Melanocyte of skin (primary cell): Measurements from ENCODE around the gene ATP5MC3. TPM values are rescaled to one million over a fixed set of nuclear protein-coding genes. Genes with fewer than 3 reads are reported as not detected.

ENCODE experiments used
- small RNA-seq, 2 donors: library from RNA; depleted of rRNA; stranded (forward); fragments of <200 nt; gene quantifications; one replicate each; pipeline ENCODE3, GENCODE V24; 2012
- total RNA-seq, 2 donors: library from RNA; depleted of rRNA; stranded (reverse); fragments of >200 nt; gene quantifications; 2 replicates each; pipeline ENCODE4 v1.2.3, GENCODE V29; 2012

Gene ATP5MC3
- total RNA-seq: 100 to 1,000 TPM; 173 to 210 TPM

DNA sequence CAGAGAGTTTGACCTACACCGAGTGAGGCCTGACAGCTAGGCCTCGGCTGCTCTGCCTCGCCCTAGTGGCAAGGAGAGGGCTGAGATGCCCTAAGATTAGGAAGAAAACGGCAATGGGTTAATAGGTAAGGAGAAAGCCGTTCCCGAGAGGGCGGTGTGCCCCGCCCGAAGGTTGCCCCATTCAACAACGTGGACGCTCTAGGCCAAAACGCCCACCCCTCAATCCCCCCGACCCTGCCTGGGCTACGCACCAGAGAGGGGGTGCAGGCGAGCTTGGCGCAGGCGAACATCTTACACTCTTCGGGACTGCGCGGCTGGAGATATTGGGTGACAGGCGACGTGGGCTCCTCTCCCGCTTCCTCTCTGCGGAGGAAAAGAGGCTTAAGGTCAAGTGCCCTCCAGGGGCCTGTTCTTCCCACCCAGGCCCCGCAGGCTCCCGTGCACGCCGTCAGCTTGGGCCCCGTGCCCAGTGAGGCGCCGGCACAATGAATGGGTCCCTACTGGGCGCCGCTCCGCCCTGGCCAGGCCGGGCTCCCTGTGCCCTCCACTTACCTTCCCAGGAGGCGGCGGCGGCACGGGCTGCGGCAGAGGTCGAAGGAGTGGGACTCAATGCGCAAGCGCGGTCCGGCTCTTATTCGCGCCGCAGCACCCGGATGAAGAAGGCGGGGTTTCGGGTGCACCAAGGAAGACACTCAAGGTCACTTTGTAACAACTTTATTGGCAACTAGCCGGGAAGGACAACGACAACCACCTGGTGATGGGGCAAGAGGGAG, at the start of gene ATP5MC3:
ATP5MC3 (minus strand) TSS at position 607 of the 773 bp plus-strand sequence; CDS start at position 290, 317 bp downstream.

DNA sequence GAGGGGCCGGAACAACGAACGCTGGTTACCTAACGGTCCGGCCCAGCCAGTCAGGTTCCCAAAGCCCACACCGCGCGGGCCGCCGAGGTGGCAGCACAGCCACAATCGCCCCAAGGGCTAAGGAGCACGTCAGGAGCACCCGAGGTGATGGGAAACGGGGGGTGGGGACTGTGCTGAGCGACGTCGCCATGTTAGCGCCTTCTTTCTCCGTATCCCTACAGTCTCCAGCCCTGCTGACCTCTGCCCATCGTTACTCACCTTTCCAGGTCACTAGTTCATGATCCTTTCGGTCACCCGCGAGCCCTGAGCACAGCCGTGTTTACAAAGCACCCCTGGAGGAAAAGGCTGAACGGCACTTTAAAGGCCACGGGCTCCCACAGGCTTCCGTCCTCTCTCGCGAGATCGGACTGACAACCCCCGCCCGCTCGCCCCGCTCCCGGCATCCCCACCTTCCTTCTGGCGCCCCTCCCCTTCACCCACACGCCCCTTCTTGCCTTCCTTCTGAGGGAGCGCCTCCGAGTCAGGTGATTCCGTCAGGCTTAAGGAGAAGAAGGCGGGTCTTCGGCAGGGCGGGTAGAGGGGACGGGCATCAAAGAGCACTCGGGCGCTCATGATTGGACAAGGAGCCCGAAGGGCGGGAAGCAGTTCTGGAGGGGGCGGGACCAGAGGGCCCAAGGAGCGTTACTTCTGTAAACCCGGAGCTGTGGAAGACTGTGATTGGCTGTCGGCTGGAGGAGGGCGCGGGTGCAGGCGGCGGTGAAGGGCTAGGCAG, 13.5 kb downstream of the ATP5MC3 start, which contains the start of gene ATF2:
ATF2 (minus strand) TSS at position 412 of the 772 bp plus-strand sequence. CDS start 31,760 bp downstream, outside the sequence.

Small RNA genes lying within 50 kb of the gene (small RNA-seq; reads per million reads assigned to genes)
- 0 reads per million in 2 donors for gene MIR933

Other genes starting within 250 kb of the ATP5MC3 start
- gene CHN1, start 176.3 kb downstream of the ATP5MC3 start, total RNA-seq: 10 to 100 TPM in 1 of 2 donors, 1 to 10 TPM in 1; 8.3 to 15.5 TPM
- gene ATF2, start 13.5 kb downstream of the ATP5MC3 start, total RNA-seq: 10 to 100 TPM; 55.7 to 64.9 TPM